Activated CD4-positive, alpha-beta T cell treated with anti-CD3 and anti-CD28 coated beads, Interleukin-2, amount 50 U/mL, for 24 hours (primary cell): ENCODE measurements around the gene AVL9.
"Not testable (repeated sequence)": the region's sequence is repeated elsewhere in the genome, so short reads cannot be mapped to it uniquely, and the experiment has no call there.

Experiments
- DNase-seq, 2 donors: peaks; one replicate each; pipeline ENCODE4 v3.0.0-alpha.2; 2020; ENCODE audit warnings: low read depth in 1 of 2, low spot score in 1 of 2

Gene AVL9

DNA sequence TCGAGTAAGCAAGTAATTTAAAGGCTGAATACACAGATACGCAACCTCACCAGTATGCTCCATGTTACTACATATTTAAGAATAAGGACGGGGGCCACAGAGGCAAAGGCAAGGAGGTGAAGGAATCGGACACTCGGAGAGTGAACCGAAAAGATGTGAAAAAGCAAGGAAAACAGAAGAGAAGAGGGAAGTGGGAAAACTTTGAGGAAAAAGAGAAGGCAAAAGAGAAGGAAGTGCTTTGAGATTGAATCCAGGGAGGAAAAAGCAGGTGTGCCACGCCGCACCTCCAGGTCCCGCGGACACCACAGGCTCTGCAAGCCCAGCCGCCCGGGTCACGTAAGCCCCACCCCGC, 367 bp upstream of the AVL9 start:
- no peak for DNase-seq

DNA sequence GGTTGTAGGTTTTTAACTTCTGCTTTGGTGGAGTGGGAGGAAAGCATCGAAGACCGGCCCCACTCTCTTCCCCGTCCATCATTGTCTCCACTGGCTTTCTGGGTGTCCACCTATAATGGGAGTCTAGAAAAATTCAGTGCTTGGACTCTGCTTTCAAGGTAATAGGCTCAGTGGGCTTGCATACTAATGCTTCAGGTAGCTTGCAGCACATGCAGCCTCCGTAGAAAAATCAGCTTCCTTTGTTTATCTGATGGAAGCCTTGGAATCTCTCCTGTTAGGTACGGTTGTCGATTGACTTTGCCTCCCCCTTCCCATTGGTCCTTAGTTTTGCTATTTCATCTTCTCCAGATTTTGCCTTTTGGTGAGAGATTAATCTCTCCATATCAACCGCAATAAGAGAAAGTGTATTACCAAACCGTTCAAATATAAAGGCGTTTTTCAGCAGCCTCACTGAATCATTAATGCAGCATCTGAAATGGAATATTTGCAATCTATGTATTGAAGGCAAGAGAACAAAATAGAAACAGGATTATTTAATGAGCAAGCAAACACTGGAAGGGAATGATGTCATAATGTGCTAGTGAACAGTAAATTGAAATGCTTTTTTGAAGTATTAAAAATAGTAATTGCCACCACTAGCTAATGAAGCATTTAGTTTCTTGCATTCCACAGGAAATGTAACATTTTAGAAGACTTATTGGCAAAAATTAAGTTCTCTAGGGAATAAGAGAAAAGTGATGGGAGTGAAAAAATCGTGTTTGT, 944 bp downstream of the AVL9 start:
- no peak for DNase-seq

DNA sequence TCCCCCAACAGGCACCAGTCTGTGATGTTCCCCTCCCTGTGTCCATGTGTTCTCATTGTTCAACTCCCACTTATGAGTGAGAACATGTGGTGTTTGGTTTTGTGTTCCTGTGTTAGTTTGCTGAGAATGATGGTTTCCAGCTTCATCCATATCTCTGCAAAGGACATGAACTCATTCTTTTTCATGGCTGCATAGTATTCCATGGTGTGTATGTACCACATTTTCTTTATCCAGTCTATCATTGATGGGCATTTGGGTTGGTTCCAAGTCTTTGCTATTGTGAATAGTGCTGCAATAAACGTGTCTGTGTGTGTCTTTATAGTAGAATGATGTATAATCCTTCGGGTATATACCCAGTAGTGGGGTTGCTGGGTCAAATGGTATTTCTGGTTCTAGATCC, 4.5 kb downstream of the AVL9 start:
- not testable (repeated sequence) for DNase-seq

DNA sequence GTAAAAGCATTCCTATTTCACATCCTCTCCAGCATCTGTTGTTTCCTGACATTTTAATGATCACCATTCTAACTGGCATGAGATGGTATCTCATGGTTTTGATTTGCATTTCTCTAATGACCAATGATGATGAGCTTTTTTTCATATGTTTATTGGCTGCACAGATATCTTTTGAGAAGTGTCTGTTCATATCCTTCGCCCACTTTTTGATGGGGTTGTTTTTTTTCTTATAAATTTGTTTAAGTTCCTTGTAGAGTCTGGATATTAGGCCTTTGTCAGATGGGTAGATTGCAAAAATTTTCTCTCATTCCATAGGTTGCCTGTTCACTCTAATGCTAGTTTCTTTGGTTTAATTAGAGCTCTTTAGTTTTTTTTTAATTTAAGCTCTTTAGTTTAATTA, 4.9 kb downstream of the AVL9 start:
- DNase-seq, result not testable (repeated sequence)

DNA sequence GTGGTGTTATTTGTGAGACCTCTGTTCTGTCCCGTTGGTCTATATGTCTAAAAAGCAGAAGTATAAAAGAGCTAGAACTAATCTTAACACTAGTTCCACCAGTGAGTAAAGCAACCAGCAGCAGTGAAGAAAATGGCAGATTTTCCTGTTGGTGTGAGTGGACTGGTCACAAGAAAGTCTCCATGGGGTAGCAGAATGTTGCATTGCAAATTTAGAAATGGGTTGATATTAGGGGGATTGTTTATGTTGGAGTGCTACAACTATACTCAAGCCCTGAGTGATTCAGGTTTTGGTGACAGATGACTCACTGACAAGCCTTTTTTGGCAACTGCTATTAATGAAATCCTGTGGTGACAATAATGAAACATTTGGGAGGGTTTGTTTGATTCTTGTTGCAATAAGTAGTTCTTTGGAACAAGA, 5.6 kb downstream of the AVL9 start:
- no peak for DNase-seq

DNA sequence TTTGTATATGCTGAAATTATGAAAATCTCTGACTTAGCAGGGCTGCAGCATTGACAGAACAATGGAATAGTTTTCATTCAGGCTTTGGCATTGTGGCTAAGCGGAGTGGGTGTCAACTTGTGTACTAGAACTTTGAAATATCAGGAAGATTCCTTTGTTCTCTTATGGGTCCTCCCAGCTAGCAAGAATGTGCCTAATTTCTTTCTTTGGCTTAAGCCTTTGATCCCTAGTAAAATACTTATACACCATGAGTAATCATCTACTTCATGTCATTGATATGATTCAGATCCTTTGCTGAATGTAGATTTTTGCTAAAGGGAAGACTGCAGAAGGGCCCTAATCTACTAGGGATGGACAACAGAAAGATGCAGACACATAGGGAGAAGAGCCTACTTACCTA, 6.2 kb downstream of the AVL9 start:
- no peak for DNase-seq

DNA sequence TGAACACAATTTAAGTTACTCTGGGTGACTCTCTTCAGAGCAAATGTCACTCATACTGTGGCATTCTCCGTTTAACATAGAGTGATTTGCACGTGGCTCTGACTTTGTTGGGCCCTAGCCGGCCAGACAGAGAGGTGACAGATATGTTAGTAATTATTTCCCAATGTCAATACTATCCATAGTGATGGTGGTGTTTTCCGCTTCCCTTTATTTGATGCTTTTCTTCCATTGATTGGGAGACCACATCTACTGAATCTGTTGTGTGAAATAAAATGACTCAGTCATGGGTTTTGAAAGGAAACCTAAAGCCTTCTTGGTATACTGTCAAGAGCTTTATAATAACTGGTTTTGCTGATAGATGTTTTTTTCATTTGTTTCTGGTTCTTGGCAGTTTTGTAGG, 7.4 kb downstream of the AVL9 start:
- DNase-seq, result peak in 1 of 2 donors; percentile 31

DNA sequence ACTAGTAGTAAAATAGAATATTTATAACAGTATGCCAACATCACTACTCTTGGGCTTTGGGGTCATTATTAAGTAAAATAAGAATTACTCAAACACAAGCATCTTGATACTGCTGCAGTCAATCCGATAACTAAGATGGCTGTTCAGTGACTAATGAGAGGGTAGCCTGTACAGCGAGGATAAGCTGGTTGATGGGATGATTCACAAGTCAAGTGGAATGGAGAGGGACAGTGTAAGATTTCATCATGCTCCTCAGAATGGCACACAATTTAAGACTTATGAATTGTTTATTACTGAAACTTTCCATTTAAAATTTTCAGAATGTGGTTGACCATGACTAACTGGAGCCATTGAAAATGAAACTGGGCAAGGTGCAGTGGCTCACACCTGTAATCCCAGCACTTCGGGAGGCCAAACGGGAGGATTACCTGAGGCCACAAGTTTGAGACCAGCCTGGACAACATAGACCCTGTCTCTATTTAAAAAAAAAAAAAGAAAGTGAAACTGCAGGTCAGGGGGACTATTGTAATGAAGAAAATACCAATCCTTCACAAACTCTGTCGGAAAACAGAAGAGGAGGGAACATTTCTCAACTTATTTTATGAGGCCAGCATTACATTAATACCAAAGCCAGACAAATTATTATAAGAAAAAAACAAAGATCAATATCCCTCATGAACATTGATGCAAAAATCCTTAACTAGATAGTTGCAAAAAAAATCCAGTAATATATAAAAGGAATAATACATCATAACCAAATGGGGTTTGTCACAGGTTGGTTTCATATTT, 11.2 kb downstream of the AVL9 start:
- peak in 1 of 2 donors; percentile 30 for DNase-seq

DNA sequence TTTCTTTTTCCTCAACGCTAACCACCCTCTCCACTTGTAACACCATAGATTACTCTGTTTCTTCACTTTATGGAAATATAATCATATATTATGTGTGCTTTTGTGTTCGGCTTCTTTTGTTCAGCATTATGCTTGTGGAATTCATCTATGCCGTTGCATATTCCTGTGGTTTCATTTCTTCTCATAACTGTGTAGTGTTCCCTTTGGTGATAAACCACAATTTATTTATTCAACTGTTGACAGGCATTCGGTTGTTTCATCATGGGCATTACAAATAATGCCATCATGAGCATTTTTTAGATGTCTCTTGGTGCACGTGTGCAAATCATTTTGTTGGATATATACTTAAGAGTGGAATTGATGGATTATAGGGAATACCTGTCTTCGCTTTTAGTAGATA, 12.1 kb downstream of the AVL9 start:
- DNase-seq, result no peak

DNA sequence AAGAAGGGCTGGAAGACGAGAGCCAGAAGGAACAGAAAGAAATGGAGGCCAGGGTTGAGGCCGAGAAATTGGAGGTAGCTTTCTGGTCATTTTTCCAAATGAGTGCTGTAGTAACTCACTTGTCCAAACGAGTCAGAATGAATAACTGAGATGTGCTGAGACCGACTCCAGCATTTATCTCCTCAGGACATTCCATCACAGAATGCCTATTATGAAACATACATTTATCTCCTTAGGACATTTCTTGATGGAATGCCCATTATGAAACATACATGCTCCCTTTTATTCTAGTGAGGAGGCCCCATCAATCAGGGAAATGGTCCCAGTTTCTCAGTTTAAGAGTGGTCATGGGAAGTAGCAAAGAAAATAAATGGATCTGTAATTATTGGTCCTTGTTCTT, 16.5 kb downstream of the AVL9 start:
- no peak for DNase-seq

DNA sequence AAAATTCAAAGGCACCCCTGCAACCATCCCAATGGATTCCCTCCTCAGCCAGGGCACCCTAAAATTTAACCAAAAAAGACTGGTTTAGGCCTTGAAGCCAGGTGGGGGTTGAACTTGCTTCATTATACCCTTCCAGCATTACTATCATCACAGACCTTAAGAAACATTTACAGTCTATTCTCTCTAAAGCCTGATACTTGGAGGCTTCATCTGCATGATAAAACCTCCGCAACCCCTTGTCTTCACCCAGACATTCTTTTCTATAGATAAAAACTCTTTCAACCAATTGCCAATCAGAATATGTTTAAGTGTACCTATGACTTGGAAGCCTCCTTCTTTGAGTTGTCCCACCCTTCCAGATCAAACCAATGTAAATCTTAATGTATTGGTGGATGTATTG, 17.9 kb downstream of the AVL9 start:
- no peak for DNase-seq

DNA sequence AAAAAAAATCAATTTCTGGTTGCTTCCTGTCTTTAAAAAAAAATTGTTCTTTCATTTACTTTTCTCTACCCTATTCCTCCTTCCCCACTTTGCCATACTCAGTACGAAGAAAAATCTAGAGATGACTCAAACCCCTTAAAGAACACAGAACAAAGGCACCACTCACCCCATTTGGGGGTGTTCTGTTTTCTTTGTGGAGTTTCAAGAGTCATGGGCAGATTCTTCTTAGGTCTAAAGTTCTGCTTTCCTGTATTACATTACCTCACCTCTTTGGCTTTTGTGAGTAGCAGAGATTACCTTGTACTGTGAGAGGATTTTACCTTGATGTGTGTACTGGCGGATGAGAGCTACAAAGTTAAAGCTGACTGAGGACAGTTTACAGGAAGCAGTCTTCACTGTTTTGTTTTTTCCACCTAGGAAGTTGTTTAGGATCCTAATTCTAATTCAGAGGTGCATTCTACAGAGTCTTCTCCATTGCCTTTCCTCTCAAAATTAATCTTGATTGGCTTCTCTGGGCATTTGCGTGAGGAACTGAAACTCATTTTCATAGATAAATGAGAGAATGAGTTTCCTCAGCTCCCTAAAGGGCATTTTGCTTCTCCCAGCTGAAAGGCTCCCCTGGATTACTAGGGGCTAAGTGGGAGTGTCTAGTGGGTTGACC, 20.7 kb downstream of the AVL9 start:
- no peak for DNase-seq

DNA sequence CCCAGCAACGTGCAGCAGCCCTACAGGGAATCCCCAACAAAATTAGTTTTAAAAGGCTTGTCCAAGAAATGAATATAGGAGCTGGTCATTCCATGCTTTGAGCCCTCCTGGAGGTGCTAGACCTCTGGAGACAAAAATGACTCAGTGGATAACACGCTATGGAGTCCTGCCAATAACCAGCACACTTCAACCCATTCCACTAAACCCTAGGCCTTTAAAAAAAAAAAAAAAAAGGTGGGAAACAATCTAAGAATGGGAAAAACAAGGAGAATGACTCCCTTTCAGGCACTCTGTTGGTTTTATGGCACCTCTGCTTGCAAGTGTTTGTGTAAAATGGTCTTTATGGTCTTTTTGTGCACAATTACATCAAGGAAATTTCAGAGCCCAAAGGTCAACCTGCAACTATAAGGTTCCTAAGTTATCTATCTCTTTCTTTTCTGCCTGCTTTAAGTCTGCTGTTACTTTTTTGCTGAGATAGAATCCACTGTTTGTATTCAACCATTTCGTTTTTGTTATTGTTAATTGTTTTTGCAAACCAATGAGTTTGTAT, 21.3 kb downstream of the AVL9 start:
- no peak for DNase-seq

DNA sequence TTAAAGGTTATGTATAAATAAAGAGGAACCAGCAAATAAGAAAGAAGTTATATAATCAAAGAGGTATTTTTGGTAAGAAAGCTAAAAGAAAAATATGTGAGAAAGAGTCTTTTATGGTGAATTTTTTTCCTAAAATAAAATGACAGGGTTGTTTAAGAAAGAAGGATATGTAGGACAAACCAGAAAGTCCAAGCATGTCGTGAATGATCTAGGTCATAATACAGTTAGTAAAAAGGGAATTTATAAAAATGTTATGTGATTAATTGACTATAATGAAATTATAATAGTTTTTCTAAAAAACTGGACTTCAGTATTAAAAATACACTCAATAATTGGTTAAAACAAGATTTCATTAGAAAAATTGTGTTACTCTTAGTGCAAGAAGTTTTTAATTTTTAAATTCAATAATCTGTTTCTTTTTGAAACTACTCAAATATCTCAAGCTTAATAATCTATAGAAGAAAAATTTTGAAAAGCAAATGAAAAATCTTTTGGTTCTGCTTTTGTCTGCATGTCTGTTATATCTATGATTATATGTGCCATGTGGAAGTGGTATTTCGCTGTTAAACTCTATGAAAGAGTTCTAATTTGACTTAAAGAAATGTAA, 23.3 kb downstream of the AVL9 start:
- DNase-seq, result no peak

DNA sequence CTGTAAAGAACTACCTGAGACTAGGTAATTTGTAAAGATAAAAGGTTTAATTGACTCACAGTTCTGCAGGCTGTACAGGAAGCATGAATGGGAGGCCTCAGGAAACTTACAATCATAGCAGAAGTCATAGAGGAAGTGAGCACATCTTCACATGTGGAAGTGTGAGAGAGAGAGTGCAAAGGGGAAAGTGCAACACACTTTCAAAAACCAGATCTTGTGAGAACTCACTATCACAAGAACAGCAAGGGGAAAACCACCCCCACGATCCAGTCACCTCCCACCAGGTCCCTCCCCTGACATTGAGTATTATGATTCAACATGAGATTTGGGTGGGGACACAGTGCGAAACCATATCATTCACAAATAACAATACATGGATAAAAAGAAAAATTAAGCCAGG, 24.5 kb downstream of the AVL9 start:
- peak in 1 of 2 donors; percentile 7 for DNase-seq

DNA sequence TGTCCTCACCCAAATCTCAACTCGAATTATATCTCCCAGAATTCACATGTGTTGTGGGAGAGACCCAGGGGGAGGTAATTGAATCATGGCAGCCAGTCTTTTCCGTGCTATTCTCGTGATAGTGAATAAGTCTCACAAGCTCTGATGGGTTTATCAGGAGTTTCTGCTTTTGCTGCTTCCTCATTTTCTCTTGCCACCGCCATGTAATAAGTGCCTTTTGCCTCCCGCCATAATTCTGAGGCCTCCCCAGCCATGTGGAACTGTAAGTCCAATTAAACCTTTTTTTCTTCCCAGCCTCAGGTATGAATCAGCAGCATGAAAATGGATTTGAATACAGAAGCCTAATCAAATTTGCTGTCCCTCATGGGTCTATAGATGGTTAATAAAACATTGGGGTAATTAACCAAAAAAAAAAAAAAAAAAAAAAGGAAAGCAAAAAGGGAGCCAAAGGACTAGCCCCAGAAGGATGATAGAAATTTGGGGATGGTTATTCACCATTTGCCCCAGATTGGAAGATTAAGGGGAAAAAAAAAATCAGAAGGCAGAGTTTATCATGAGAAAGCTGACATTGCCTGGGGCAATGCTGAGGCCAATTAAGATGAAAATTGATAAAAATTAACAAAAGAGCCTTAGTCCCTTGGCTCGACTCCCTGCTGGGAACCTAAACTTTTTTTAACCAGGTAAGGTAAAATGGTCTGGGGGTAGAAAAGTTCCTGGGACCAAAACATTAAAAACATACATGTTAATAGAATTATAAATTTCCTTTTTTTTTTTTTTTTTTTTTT, 27.6 kb downstream of the AVL9 start:
- DNase-seq, result no peak

DNA sequence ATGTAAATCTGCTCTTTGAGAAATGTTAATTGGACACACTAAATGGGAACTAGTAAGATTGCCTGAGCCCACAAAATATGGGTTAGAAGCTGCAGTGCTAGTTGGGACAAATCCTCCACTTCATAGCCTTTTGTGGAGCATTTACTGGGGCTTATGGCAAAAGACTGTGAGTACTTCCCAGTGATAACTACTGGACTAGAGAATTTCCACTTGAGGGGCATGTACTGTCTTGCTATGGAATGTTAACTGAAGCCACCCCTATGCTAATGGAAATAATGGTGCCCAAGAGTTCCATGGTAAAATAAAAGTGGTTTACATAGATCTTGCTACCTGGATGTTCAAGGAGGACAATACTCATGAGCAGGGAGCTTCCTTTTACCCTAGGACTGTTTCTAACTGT, 29.3 kb downstream of the AVL9 start:
- no peak for DNase-seq

DNA sequence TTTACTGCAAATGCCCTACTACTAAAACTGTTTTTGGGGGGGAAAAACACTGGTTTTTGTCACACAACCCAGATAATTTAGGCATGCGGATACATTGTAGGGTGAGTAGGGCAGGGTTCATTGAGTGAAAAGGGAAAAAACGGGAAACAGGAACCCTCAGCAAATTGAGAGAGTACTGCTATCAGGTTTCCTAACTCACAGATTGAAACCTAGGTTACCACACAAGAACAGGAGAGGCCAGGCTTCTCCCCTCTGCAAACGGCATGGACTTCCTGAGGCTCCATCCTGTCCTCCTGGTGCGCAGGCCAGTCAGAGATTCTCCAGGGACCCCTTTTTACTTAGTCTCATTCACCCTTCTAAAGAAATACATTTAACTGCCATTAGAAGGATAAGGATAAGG, 30.6 kb downstream of the AVL9 start:
- no peak for DNase-seq

DNA sequence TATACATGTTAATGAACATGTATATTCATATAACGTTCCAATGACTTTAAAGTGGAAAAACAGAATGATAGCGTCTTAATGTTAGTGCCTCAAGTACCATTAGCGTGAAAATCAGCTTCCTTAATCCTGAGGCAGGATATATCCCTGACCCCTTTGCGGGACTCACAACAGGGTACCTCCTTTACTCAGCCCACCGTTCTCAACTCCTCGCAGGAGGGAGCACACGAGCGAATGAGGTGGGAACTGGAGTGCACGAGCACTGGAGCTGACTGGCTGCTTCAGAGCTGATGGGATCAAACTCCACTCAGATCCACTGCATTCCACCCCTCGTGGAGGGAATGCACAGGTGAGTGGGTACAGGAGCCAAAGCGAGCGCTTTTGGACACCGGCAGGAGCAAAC, 36.1 kb downstream of the AVL9 start:
- DNase-seq, result no peak

DNA sequence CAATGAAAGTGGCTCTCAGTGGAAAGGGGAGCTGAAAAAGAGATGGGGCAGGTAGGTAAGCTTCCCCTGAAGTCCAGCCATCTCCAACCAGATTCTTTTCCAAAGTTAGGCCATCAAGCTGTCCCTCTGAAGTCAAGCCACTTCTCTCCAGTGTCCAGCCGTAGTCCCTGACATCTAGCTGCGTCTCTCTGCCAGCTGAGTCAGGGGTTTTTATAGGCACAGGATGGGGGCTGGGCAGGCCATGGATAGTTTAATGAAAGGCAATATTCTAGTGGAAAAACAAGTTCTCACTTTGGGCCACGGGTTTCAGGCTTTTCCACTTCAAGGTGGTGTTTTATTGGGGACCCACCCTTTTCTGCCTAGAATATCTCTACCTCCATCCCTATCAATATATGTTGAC, 36.8 kb downstream of the AVL9 start:
- no peak for DNase-seq

DNA sequence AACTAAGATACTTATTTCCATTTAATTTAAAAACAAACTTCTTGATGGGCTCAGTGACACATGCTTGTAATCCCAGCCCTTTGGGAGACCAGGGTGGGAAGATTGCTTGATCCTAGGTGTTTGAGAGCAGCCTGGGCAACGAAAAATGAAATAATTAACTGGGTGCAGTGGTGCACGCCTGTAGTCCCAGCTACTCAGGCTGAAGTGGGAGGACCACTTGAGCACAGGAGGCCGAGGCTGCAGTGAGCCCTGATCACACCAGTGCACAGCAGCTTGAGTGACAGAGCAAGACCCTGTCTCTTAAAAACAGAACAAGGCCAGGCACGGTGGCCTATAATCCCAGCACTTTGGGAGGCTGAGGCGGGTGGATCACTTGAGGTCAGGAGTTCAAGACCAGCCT, 37.4 kb downstream of the AVL9 start:
- no peak for DNase-seq
